ENCODE results near the gene PHLPP1. TPM values are rescaled to one million over a fixed set of nuclear protein-coding genes. Genes with fewer than 3 reads are reported as not detected.
"Not testable (repeated sequence)": the region's sequence is repeated elsewhere in the genome, so short reads cannot be mapped to it uniquely, and the experiment has no call there.

PHLPP1 gene
- total RNA-seq, 6 experiments from 2014 or later: 4.5 to 7.9 (median 5.5) TPM

GRCh38 chr18:62737241-62737873, 22.0 kb downstream of the PHLPP1 start:
- Mint-ChIP-seq H3K27me3 (ENCODE audit: insufficient read depth) (no peaks in the 10 kb centered on the region), H3K9me3 (no peaks in the 10 kb centered on the region), H3K27ac (no peak overlapping the region), H3K4me3 (no peak overlapping the region), H3K36me3 (ENCODE audit: low read depth) (no peaks in the 10 kb centered on the region), H3K4me1 (ENCODE audit: low read depth) (no peaks in the 10 kb centered on the region)
- TF ChIP-seq CTCF (IDR thresholded peaks at IDR 0.05): no peak
- DNase-seq: no peak

GRCh38 chr18:62738639-62739038, 23.3 kb downstream of the PHLPP1 start:
- peaks cover 2% of the 10 kb centered on the region for H3K4me1 Mint-ChIP-seq (ENCODE audit: low read depth)
- no peaks in the 10 kb centered on the region for H3K27me3 Mint-ChIP-seq (ENCODE audit: insufficient read depth)
- H3K4me3 Mint-ChIP-seq: no peak overlapping the region
- H3K27ac Mint-ChIP-seq: no peak overlapping the region
- DNase-seq: no peak
- H3K9me3 Mint-ChIP-seq: no peaks in the 10 kb centered on the region
- TF ChIP-seq CTCF (IDR thresholded peaks at IDR 0.05): no peak
- no peaks in the 10 kb centered on the region for H3K36me3 Mint-ChIP-seq (ENCODE audit: low read depth)

- H3K4me3 Mint-ChIP-seq: no peak overlapping the region
- no peaks in the 10 kb centered on the region for H3K36me3 Mint-ChIP-seq (ENCODE audit: low read depth)
- no peak for DNase-seq
- no peaks in the 10 kb centered on the region for H3K9me3 Mint-ChIP-seq
- H3K27me3 Mint-ChIP-seq (ENCODE audit: insufficient read depth): no peaks in the 10 kb centered on the region
- no peak overlapping the region for H3K27ac Mint-ChIP-seq
- no peak for TF ChIP-seq CTCF (IDR thresholded peaks at IDR 0.05)
- H3K4me1 Mint-ChIP-seq (ENCODE audit: low read depth): peaks cover 15% of the 10 kb centered on the region
These were observed 24.6 kb downstream of the PHLPP1 start for GRCh38 chr18:62739911-62740310.

- not testable (repeated sequence) for H3K27ac Mint-ChIP-seq, H3K4me3 Mint-ChIP-seq
- peaks cover 20% of the 10 kb centered on the region for H3K4me1 Mint-ChIP-seq (ENCODE audit: low read depth)
These were observed 25.3 kb downstream of the PHLPP1 start for GRCh38 chr18:62740650-62741049.

GRCh38 chr18:62741118-62741566, 25.8 kb downstream of the PHLPP1 start:
- peaks cover 20% of the 10 kb centered on the region for H3K4me1 Mint-ChIP-seq (ENCODE audit: low read depth)
- DNase-seq: no peak

More at GRCh38 chr18:62740650-62741049, 25.3 kb downstream of the PHLPP1 start:
- H3K27me3 Mint-ChIP-seq (ENCODE audit: insufficient read depth); H3K36me3 Mint-ChIP-seq (ENCODE audit: low read depth); H3K9me3 Mint-ChIP-seq; DNase-seq: not testable (repeated sequence)

More at GRCh38 chr18:62741118-62741566, 25.8 kb downstream of the PHLPP1 start:
- no peaks in the 10 kb centered on the region for H3K36me3 Mint-ChIP-seq (ENCODE audit: low read depth)
- no peak overlapping the region for H3K4me3 Mint-ChIP-seq
- H3K9me3 Mint-ChIP-seq: no peaks in the 10 kb centered on the region
- TF ChIP-seq CTCF (IDR thresholded peaks at IDR 0.05): no peak
- H3K27ac Mint-ChIP-seq: no peak overlapping the region
- H3K27me3 Mint-ChIP-seq (ENCODE audit: insufficient read depth): no peaks in the 10 kb centered on the region
